Stimulated activated CD4-positive, alpha-beta T cell treated with anti-CD3 and anti-CD28 coated beads, Interleukin-4, amount 100 ng/mL, for 1 hour (primary cell): ENCODE data around the gene YIF1B.

Experiments used
- DNase-seq: peaks from one replicate; pipeline ENCODE4 v3.0.0-alpha.2; 2020

The YIF1B gene

GRCh38 chr19:38333245-38333644 is 17.5 kb upstream of the YIF1B start:
- no peak for DNase-seq

- DNase-seq, result no peak
Observed at GRCh38 chr19:38331728-38332127, 16.0 kb upstream of the YIF1B start.

- no peak for DNase-seq
Observed at GRCh38 chr19:38329651-38330050, 13.9 kb upstream of the YIF1B start.

GRCh38 chr19:38326591-38326990 is 10.8 kb upstream of the YIF1B start:
- DNase-seq, result no peak

- DNase-seq, result no peak
Observed at GRCh38 chr19:38324431-38324830, 8.7 kb upstream of the YIF1B start.

- no peak for DNase-seq
Observed at GRCh38 chr19:38323291-38323690, 7.5 kb upstream of the YIF1B start.

GRCh38 chr19:38321646-38322196 is 6.0 kb upstream of the YIF1B start:
- no peak for DNase-seq

GRCh38 chr19:38320969-38321339 is 5.2 kb upstream of the YIF1B start:
- no peak for DNase-seq

- DNase-seq, result peak; percentile 60
Observed at GRCh38 chr19:38319421-38320258, 3.9 kb upstream of the YIF1B start, which contains the start of gene KCNK6. KCNK6 (plus strand) TSS chr19:38319845; CDS start chr19:38319951, 106 bp downstream.

GRCh38 chr19:38318660-38319059 is 2.9 kb upstream of the YIF1B start:
- DNase-seq, result no peak

GRCh38 chr19:38317104-38317612 is 1.4 kb upstream of the YIF1B start:
- DNase-seq, result no peak

- no peak for DNase-seq
Observed at GRCh38 chr19:38316477-38317067, 825 bp upstream of the YIF1B start.

- no peak for DNase-seq
Observed at GRCh38 chr19:38310986-38311385, 4.8 kb downstream of the YIF1B start.

GRCh38 chr19:38310279-38310670 is 5.5 kb downstream of the YIF1B start:
- no peak for DNase-seq

- DNase-seq, result no peak
Observed at GRCh38 chr19:38309615-38310278, 6.0 kb downstream of the YIF1B start.

GRCh38 chr19:38308926-38309614 is 6.7 kb downstream of the YIF1B start:
- no peak for DNase-seq

- no peak for DNase-seq
Observed at GRCh38 chr19:38308006-38308766, 7.6 kb downstream of the YIF1B start.

- DNase-seq, result no peak
Observed at GRCh38 chr19:38307597-38307996, 8.2 kb downstream of the YIF1B start.

GRCh38 chr19:38307076-38307475 is 8.7 kb downstream of the YIF1B start:
- no peak for DNase-seq

- no peak for DNase-seq
Observed at GRCh38 chr19:38306236-38306635, 9.5 kb downstream of the YIF1B start.

- DNase-seq, result no peak
Observed at GRCh38 chr19:38304866-38305429, 10.8 kb downstream of the YIF1B start.
